Suprapubic skin (tissue), 3 donors: ENCODE results near the gene KRT75.

Experiments
- POLR2AphosphoS5 ChIP-seq, 3 donors: sonication (generic); formaldehyde crosslinking; IDR thresholded peaks; one replicate each; pipeline ENCODE4 v1.6.1; 2017; ENCODE audit warnings: antibody characterized with exemption in 3 of 3
- TF ChIP-seq, protein P1 (sequence below), 2 donors: fragments of 200-600 bp in 1 of 2; fragments of 450-650 bp in 1 of 2; sonication (generic) in 1 of 2; IDR thresholded peaks; one replicate each; pipeline ENCODE4 v1.5.1; 2016 to 2019; ENCODE audit warnings: antibody characterized with exemption in 2 of 2, mild to moderate bottlenecking in 1 of 2, moderate library complexity in 1 of 2

DNA sequence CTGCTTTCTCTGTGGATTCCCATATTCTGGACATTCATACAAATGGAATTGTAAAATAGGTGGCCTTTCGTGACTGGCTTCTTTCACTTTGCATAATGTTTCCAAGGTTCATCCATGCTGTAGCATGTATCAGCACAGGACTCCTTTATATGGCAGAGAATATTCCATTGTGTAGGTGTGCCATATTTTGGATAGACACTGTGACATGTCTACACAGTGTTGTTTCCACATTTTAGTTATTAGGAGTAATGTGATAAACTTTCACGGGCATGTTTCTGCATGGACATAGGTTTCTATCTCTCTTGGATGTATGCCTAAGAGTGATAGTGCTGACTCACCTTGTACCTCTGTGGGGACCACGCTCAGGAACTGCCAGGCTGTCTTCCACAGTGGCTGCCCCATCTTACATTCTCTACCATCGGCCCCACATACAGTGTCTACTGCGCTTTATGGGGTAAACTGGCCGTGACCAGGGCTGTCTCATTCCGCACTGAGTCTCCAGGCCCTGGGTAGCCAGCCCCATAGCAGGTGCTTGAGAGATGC is 41.6 kb downstream of the KRT75 start:
- TF ChIP-seq POLR2AphosphoS5 (IDR thresholded peaks at IDR 0.05), result no peak
- TF ChIP-seq, protein P1, sequence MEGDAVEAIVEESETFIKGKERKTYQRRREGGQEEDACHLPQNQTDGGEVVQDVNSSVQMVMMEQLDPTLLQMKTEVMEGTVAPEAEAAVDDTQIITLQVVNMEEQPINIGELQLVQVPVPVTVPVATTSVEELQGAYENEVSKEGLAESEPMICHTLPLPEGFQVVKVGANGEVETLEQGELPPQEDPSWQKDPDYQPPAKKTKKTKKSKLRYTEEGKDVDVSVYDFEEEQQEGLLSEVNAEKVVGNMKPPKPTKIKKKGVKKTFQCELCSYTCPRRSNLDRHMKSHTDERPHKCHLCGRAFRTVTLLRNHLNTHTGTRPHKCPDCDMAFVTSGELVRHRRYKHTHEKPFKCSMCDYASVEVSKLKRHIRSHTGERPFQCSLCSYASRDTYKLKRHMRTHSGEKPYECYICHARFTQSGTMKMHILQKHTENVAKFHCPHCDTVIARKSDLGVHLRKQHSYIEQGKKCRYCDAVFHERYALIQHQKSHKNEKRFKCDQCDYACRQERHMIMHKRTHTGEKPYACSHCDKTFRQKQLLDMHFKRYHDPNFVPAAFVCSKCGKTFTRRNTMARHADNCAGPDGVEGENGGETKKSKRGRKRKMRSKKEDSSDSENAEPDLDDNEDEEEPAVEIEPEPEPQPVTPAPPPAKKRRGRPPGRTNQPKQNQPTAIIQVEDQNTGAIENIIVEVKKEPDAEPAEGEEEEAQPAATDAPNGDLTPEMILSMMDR (IDR thresholded peaks at IDR 0.05), result no peak
